Hypothalamus (tissue), 51 donors: ENCODE measurements around the gene MCHR2.
"Not testable (repeated sequence)": the region's sequence is repeated elsewhere in the genome, so short reads cannot be mapped to it uniquely, and the experiment has no call there.

Experiments
- DNase-seq, 51 donors: peaks; one replicate each; lab custom pipeline; 2025; lab: John Stamatoyannopoulos, UW

The MCHR2 gene

GRCh38 chr6:99993533-99994251 is at the start of gene MCHR2:
Gene MCHR2, minus strand, starts transcription at chr6:99994223. Its CDS starts 38,076 bp downstream, at chr6:99956147.
- DNase-seq, result peak in 2 of 51 donors; percentile 15 to 44

GRCh38 chr6:100038546-100038945 is 44.5 kb upstream of the MCHR2 start:
- not testable (repeated sequence) for DNase-seq

GRCh38 chr6:100035873-100036653 is 42.0 kb upstream of the MCHR2 start:
- no peak for DNase-seq

GRCh38 chr6:100023798-100024197 is 29.8 kb upstream of the MCHR2 start:
- DNase-seq, result no peak

GRCh38 chr6:100022847-100023246 is 28.8 kb upstream of the MCHR2 start:
- no peak for DNase-seq

GRCh38 chr6:100008857-100009256 is 14.8 kb upstream of the MCHR2 start:
- DNase-seq, result no peak

GRCh38 chr6:100001915-100002388 is 7.9 kb upstream of the MCHR2 start:
- peak in 31 of 51 donors; percentile 1 to 68 (median 26) for DNase-seq

- no peak for DNase-seq
Observed at GRCh38 chr6:99997141-99997540, 3.1 kb upstream of the MCHR2 start.

GRCh38 chr6:99995916-99996315 is 1.9 kb upstream of the MCHR2 start:
- no peak for DNase-seq

GRCh38 chr6:99993146-99993532 is 884 bp downstream of the MCHR2 start:
- DNase-seq, result no peak

- peak in 1 of 51 donors; percentile 2 for DNase-seq
Observed at GRCh38 chr6:99991955-99992354, 2.1 kb downstream of the MCHR2 start.

GRCh38 chr6:99980741-99981140 is 13.3 kb downstream of the MCHR2 start:
- DNase-seq, result no peak

- DNase-seq, result no peak
Observed at GRCh38 chr6:99979953-99980352, 14.1 kb downstream of the MCHR2 start.

- no peak for DNase-seq
Observed at GRCh38 chr6:99967052-99967451, 27.0 kb downstream of the MCHR2 start.

GRCh38 chr6:99960027-99960426 is 34.0 kb downstream of the MCHR2 start:
- DNase-seq, result no peak

- no peak for DNase-seq
Observed at GRCh38 chr6:99951016-99951805, 42.8 kb downstream of the MCHR2 start.

- no peak for DNase-seq
Observed at GRCh38 chr6:99946005-99946404, 48.0 kb downstream of the MCHR2 start.

GRCh38 chr6:99943846-99944245 is 50.2 kb downstream of the MCHR2 start:
- DNase-seq, result no peak

- no peak for DNase-seq
Observed at GRCh38 chr6:99940582-99940981, 53.4 kb downstream of the MCHR2 start.

- no peak for DNase-seq
Observed at GRCh38 chr6:99933129-99933528, 60.9 kb downstream of the MCHR2 start.

- no peak for DNase-seq
Observed at GRCh38 chr6:99912657-99913056, 81.4 kb downstream of the MCHR2 start.
